HCT116 (cell line): ENCODE data around the gene DTD1. TPM values are rescaled to one million over a fixed set of nuclear protein-coding genes. Genes with fewer than 3 reads are reported as not detected.

Experiments used
- ATAC-seq: fragments of 200-7000 bp; cut with Tn5 transposase; 2 replicates; pipeline ENCODE4 v1.9.1; 2020; ENCODE audit warnings: mild to moderate bottlenecking, moderate library complexity
- BruUV-seq: library from RNA; stranded (reverse); fragments of 400-500 nt; replicated peaks from 2 replicates; lab custom pipeline; 2021; lab: Mats Ljungman, UMichigan
- CTCF ChIA-PET: fragments of 300-600 bp; sonication (Branson Sonifier 250); formaldehyde crosslinking; loops from one replicate; lab custom pipeline; 2021; ENCODE audit warnings: antibody characterized with exemption; lab: Charles Lee
- POLR2A ChIA-PET: fragments of 300-600, 350-600 bp; sonication (Branson Sonifier 250); formaldehyde crosslinking; loops from one replicate; lab custom pipeline; 2021; ENCODE audit warnings: antibody characterized with exemption; lab: Charles Lee
- RAD21 ChIA-PET, 2 experiments: fragments of 300-600 bp; sonication (Branson Sonifier 250); formaldehyde crosslinking; loops; one replicate each; lab custom pipeline; 2023; ENCODE audit warnings: low total read pairs in 2 of 2; ENCODE audit not compliant: uncharacterized antibody in 2 of 2, unreplicated experiment in 2 of 2, low non-redundant PET in 1 of 2; lab: Charles Lee
- DNase-seq: peaks from one replicate; pipeline ENCODE4 v3.0.0-alpha.2; 2010; ENCODE audit warnings: low read depth, low spot score
- H2AFZ ChIP-seq: fragments of 200-600 bp; shearing (Covaris generic), sonication (generic); 2 replicates; pipeline ENCODE4 v1.6.1; 2017; ENCODE audit warnings: low read depth, mixed run types, mixed read lengths, antibody characterized with exemption, low read length; ENCODE audit not compliant: poor library complexity, severe bottlenecking
- H3K27ac ChIP-seq: 2 replicates; pipeline ENCODE4 v1.5.1; 2012; ENCODE audit warnings: low read depth, low read length
- H3K27me3 ChIP-seq: fragments of 200-600 bp; sonication (generic); 2 replicates; pipeline ENCODE4 v1.6.1; 2016; ENCODE audit warnings: mixed run types, low read length, mixed read lengths; ENCODE audit not compliant: insufficient read depth
- H3K36me3 ChIP-seq, 2 experiments: fragments of 200-500 bp in 1 of 2; fragments of 200-600 bp in 1 of 2; sonication (Bioruptor generic) in 1 of 2; sonication (generic) in 1 of 2; 2 replicates each; pipeline versions ENCODE4 v1.5.1 to v1.6.1; 2014 to 2016; ENCODE audit warnings: low read length in 2 of 2, inconsistent platforms in 1 of 2, mixed read lengths in 1 of 2, mixed run types in 1 of 2; ENCODE audit not compliant: insufficient read depth in 2 of 2, control insufficient read depth in 1 of 2
- H3K4me1 ChIP-seq, 2 experiments: fragments of 200-600 bp in 1 of 2; sonication (generic) in 1 of 2; 2 replicates each; pipeline versions ENCODE4 v1.5.1 to v1.6.1; 2012 to 2017; ENCODE audit warnings: low read length in 2 of 2, inconsistent platforms in 1 of 2, mild to moderate bottlenecking in 1 of 2, mixed read lengths in 1 of 2, mixed run types in 1 of 2, moderate library complexity in 1 of 2; ENCODE audit not compliant: insufficient read depth in 2 of 2, control insufficient read depth in 1 of 2
- H3K4me2 ChIP-seq: fragments of 200-600 bp; sonication (generic); 2 replicates; pipeline ENCODE4 v1.6.1; 2017; ENCODE audit warnings: mixed run types, low read length, mixed read lengths
- H3K4me3 ChIP-seq, 2 experiments: fragments of 200-600 bp in 1 of 2; sonication (generic) in 1 of 2; replicated peaks in 1 of 2; 2 replicates each; pipeline ENCODE4 v1.5.1; 2011 to 2016; ENCODE audit warnings: low read length in 2 of 2, control low read depth in 1 of 2, low read depth in 1 of 2, mild to moderate bottlenecking in 1 of 2, mixed read lengths in 1 of 2, mixed run types in 1 of 2
- H3K79me2 ChIP-seq: fragments of 200-600 bp; sonication (generic); 2 replicates; pipeline ENCODE4 v1.6.1; 2017; ENCODE audit warnings: mild to moderate bottlenecking, mixed run types, low read length, moderate library complexity, mixed read lengths; ENCODE audit not compliant: insufficient read depth
- H3K9ac ChIP-seq: fragments of 200-600 bp; sonication (generic); 2 replicates; pipeline ENCODE4 v1.6.1; 2016; ENCODE audit warnings: low read length, mixed read lengths
- H3K9me2 ChIP-seq: fragments of 200-600 bp; sonication (generic), shearing (Covaris generic); 2 replicates; pipeline ENCODE4 v1.6.1; 2017; ENCODE audit warnings: mixed run types, mild to moderate bottlenecking, moderate library complexity; ENCODE audit not compliant: insufficient read depth
- H3K9me3 ChIP-seq, 2 experiments: fragments of 200-500 bp in 1 of 2; fragments of 200-600 bp in 1 of 2; sonication (Bioruptor generic) in 1 of 2; sonication (generic) in 1 of 2; 2 replicates each; pipeline ENCODE4 v1.6.1; 2014 to 2017; ENCODE audit warnings: low read length in 2 of 2, mixed read lengths in 2 of 2, inconsistent platforms in 1 of 2, low read depth in 1 of 2, mild to moderate bottlenecking in 1 of 2, mixed run types in 1 of 2, moderate library complexity in 1 of 2; ENCODE audit not compliant: control insufficient read depth in 1 of 2, insufficient read depth in 1 of 2
- H4K20me1 ChIP-seq: fragments of 200-600 bp; sonication (generic), shearing (Covaris generic); 2 replicates; pipeline ENCODE4 v1.6.1; 2017; ENCODE audit warnings: mixed run types, mild to moderate bottlenecking, moderate library complexity; ENCODE audit not compliant: insufficient read depth
- CBX3 ChIP-seq: IDR thresholded peaks from 2 replicates; pipeline ENCODE4 v1.6.1; 2012; ENCODE audit warnings: low read depth
- EGR1 ChIP-seq: IDR thresholded peaks from 2 replicates; pipeline ENCODE4 v1.6.1; 2012; ENCODE audit warnings: low read depth
- EZH2phosphoT487 ChIP-seq: fragments of 200-600 bp; IDR thresholded peaks from 2 replicates; pipeline ENCODE4 v1.6.1; 2018; ENCODE audit warnings: antibody characterized with exemption, borderline replicate concordance
- FOSL1 ChIP-seq: IDR thresholded peaks from 2 replicates; pipeline ENCODE4 v1.6.1; 2012; ENCODE audit warnings: low read depth
- MAX ChIP-seq: IDR thresholded peaks from 2 replicates; pipeline ENCODE4 v1.6.1; 2012
- POLR2A ChIP-seq: IDR thresholded peaks from 2 replicates; pipeline ENCODE4 v1.7.0; 2011; ENCODE audit warnings: borderline replicate concordance; ENCODE audit not compliant: insufficient read depth, insufficient read length; ENCODE audit errors: extremely low read depth
- POLR2AphosphoS5 ChIP-seq: IDR thresholded peaks from 2 replicates; pipeline ENCODE4 v1.6.1; 2011; ENCODE audit warnings: mild to moderate bottlenecking, low read depth, low read length, moderate library complexity
- RAD21 ChIP-seq: IDR thresholded peaks from 2 replicates; pipeline ENCODE4 v1.6.1; 2012; ENCODE audit warnings: low read depth, mild to moderate bottlenecking
- TCF7L2 ChIP-seq: IDR thresholded peaks from 2 replicates; pipeline ENCODE4 v1.7.0; 2011; ENCODE audit warnings: borderline replicate concordance, inconsistent platforms; ENCODE audit not compliant: insufficient read depth, insufficient read length; ENCODE audit errors: extremely low read depth
- YY1 ChIP-seq: IDR thresholded peaks from 2 replicates; pipeline ENCODE4 v1.6.1; 2011; ENCODE audit warnings: low read length, low read depth, moderate library complexity, mild to moderate bottlenecking; ENCODE audit not compliant: insufficient replicate concordance; ENCODE audit errors: extremely low read depth
- ZBTB33 ChIP-seq: IDR thresholded peaks from 2 replicates; pipeline ENCODE4 v1.6.1; 2011; ENCODE audit warnings: mild to moderate bottlenecking, low read length, moderate library complexity; ENCODE audit not compliant: insufficient replicate concordance; ENCODE audit errors: extremely low read depth
- ZNF274 ChIP-seq: fragments of 200-500 bp; sonication (Bioruptor generic); IDR thresholded peaks from 2 replicates; pipeline ENCODE4 v1.6.1; 2014; ENCODE audit warnings: mild to moderate bottlenecking, low read depth, low read length, inconsistent platforms
- intact Hi-C: fragments of 100-400 bp; cut with micrococcal nuclease; formaldehyde crosslinking; loops from 2 replicates; pipeline ENCODE4 v1.10.0; 2022
- total RNA-seq: library from RNA; stranded (reverse); gene quantifications from one replicate; pipeline ENCODE4 v1.2.1, GENCODE V29; 2021; ENCODE audit not compliant: unreplicated experiment
- TF ChIP-seq, protein P1 (sequence below): IDR thresholded peaks from 2 replicates; pipeline ENCODE4 v1.6.1; 2012

Gene DTD1
- total RNA-seq, 1 experiment from 2014 or later: 54.5 TPM

- no peaks in the 10 kb centered on the region for H3K9me2 ChIP-seq
- intact Hi-C loops: no loop called here
- H3K9me3 ChIP-seq: no peaks in the 10 kb centered on the region; a peak in 1 of 4 replicates
- H2AFZ ChIP-seq: no peak overlapping the region
- ChIA-PET CTCF (no interaction called here), POLR2A (no interaction called here), RAD21 (no interaction called here)
- no peaks in the 10 kb centered on the region for H3K36me3 ChIP-seq
- DNase-seq (no peak), ATAC-seq (no peak)
- no peaks in the 10 kb centered on the region for H4K20me1 ChIP-seq
- TF ChIP-seq FOSL1 (no peak), POLR2A (no peak), POLR2AphosphoS5 (no peak), ZNF274 (no peak), RAD21 (no peak), YY1 (no peak), CBX3 (no peak), TCF7L2 (no peak), EZH2phosphoT487 (no peak), ZBTB33 (no peak), MAX (no peak), EGR1 (no peak)
- TF ChIP-seq, protein P1, sequence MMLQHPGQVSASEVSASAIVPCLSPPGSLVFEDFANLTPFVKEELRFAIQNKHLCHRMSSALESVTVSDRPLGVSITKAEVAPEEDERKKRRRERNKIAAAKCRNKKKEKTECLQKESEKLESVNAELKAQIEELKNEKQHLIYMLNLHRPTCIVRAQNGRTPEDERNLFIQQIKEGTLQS: no peak
- H3K4me3 ChIP-seq: no peak overlapping the region
- BruUV-seq: no TSS peak
- H3K9ac ChIP-seq: no peak overlapping the region
- no peaks in the 10 kb centered on the region for H3K27me3 ChIP-seq
- no peaks in the 10 kb centered on the region for H3K79me2 ChIP-seq
- no peak overlapping the region for H3K4me2 ChIP-seq
- no peaks in the 10 kb centered on the region for H3K4me1 ChIP-seq
- H3K27ac ChIP-seq: no peak overlapping the region
These were observed 26.4 kb downstream of the DTD1 start for GRCh38 chr20:18614244-18614643.
